H1 (cell line): Measurements from ENCODE around the gene SLC5A12. TPM values are rescaled to one million over a fixed set of nuclear protein-coding genes. Genes with fewer than 3 reads are reported as not detected.

Source experiments
- CTCF ChIA-PET: fragments of 300-600 bp; sonication (Branson Sonifier 250); formaldehyde crosslinking; loops from one replicate; lab custom pipeline; 2021; ENCODE audit not compliant: partially characterized antibody; lab: Charles Lee
- POLR2A ChIA-PET: fragments of 300-600 bp; sonication (Branson Sonifier 250); formaldehyde crosslinking; loops from one replicate; lab custom pipeline; 2021; ENCODE audit warnings: inconsistent platforms; ENCODE audit not compliant: partially characterized antibody; lab: Charles Lee
- DNase-seq, 2 experiments: peaks; one replicate each; pipeline versions ENCODE4 v3.0.0 to v3.0.0-alpha.2; 2010 to 2022; ENCODE audit warnings: low spot score in 2 of 2, low read depth in 1 of 2, mixed read lengths in 1 of 2
- FAIRE-seq: peaks from 2 replicates; lab custom pipeline; 2011; peaks lifted over from hg19 to GRCh38; lab: Jason Lieb, UNC
- H2AFZ ChIP-seq: 2 replicates; pipeline ENCODE4 v1.8.1; 2012; ENCODE audit warnings: low read length, inconsistent platforms
- H2AK5ac ChIP-seq: 2 replicates; pipeline ENCODE4 v1.6.1; 2013; ENCODE audit warnings: low read depth, low read length
- H2BK120ac ChIP-seq: replicated peaks from 2 replicates; pipeline ENCODE3; 2013; ENCODE audit warnings: low read depth, low read length, inconsistent platforms
- H2BK12ac ChIP-seq: 2 replicates; pipeline ENCODE4 v1.6.1; 2013; ENCODE audit warnings: low read depth, low read length
- H2BK15ac ChIP-seq: 2 replicates; pipeline ENCODE4 v1.6.1; 2013; ENCODE audit warnings: low read length
- H2BK20ac ChIP-seq: 2 replicates; pipeline ENCODE4 v1.6.1; 2013; ENCODE audit warnings: low read length
- H2BK5ac ChIP-seq: 2 replicates; pipeline ENCODE4 v1.6.1; 2013; ENCODE audit warnings: low read depth, low read length
- H3K14ac ChIP-seq: 2 replicates; pipeline ENCODE4 v1.6.1; 2013; ENCODE audit warnings: inconsistent platforms; ENCODE audit not compliant: insufficient read length
- H3K18ac ChIP-seq: 2 replicates; pipeline ENCODE4 v1.6.1; 2013; ENCODE audit warnings: low read length; ENCODE audit errors: extremely low read depth
- H3K23ac ChIP-seq: 2 replicates; pipeline ENCODE4 v1.6.1; 2013; ENCODE audit warnings: inconsistent platforms; ENCODE audit not compliant: insufficient read length
- H3K23me2 ChIP-seq: 2 replicates; pipeline ENCODE4 v1.6.1; 2013; ENCODE audit warnings: low read depth, low read length
- H3K27ac ChIP-seq: 2 replicates; pipeline ENCODE4 v1.6.1; 2011; ENCODE audit warnings: low read depth, low read length, inconsistent platforms
- H3K27me3 ChIP-seq, 4 experiments: replicated peaks in 1 of 4; 1 replicate in 1 of 4; 2 replicates in 3 of 4; pipeline versions ENCODE4 v1.6.1 to v1.8.1; 2011 to 2013; ENCODE audit warnings: low read length in 3 of 4, mild to moderate bottlenecking in 3 of 4, inconsistent platforms in 2 of 4, mixed read lengths in 2 of 4, moderate library complexity in 1 of 4; ENCODE audit not compliant: control insufficient read depth in 3 of 4, insufficient read depth in 3 of 4; ENCODE audit errors: extremely low read depth in 1 of 4
- H3K36me3 ChIP-seq, 4 experiments: 2 replicates each; pipeline versions ENCODE4 v1.6.1 to v1.8.1; 2011 to 2013; ENCODE audit warnings: mild to moderate bottlenecking in 4 of 4, low read length in 3 of 4, moderate library complexity in 2 of 4, control low read depth in 1 of 4, inconsistent platforms in 1 of 4; ENCODE audit not compliant: insufficient read depth in 4 of 4, control insufficient read depth in 2 of 4
- H3K4ac ChIP-seq: replicated peaks from 2 replicates; pipeline ENCODE3; 2013; ENCODE audit warnings: low read length, low read depth, mixed read lengths, inconsistent platforms; ENCODE audit not compliant: insufficient read length
- H3K4me1 ChIP-seq, 4 experiments: replicated peaks in 1 of 4; 1 replicate in 1 of 4; 2 replicates in 3 of 4; pipeline versions ENCODE4 v1.6.1 to v1.8.1; 2011 to 2013; ENCODE audit warnings: low read length in 3 of 4, inconsistent platforms in 2 of 4, mixed read lengths in 1 of 4; ENCODE audit not compliant: insufficient read depth in 4 of 4, control insufficient read depth in 3 of 4
- H3K4me2 ChIP-seq, 2 experiments: 2 replicates each; pipeline versions ENCODE4 v1.6.1 to v1.8.1; 2011 to 2013; ENCODE audit warnings: low read depth in 2 of 2, low read length in 2 of 2, control low read depth in 1 of 2, inconsistent platforms in 1 of 2, mild to moderate bottlenecking in 1 of 2; ENCODE audit not compliant: insufficient read depth in 1 of 2
- H3K4me3 ChIP-seq, 4 experiments: fragments of 200-600, 300-600 bp in 1 of 4; sonication (generic), shearing (Covaris generic), sonication (Bioruptor Twin) in 1 of 4; 2 replicates each; pipeline versions ENCODE4 v1.5.1 to v1.8.1; 2011 to 2016; ENCODE audit warnings: low read length in 4 of 4, low read depth in 3 of 4, control low read depth in 2 of 4, inconsistent platforms in 2 of 4, mild to moderate bottlenecking in 2 of 4, mixed read lengths in 1 of 4, moderate library complexity in 1 of 4; ENCODE audit not compliant: insufficient read depth in 2 of 4; ENCODE audit errors: extremely low read depth in 1 of 4
- H3K56ac ChIP-seq: replicated peaks from 2 replicates; pipeline ENCODE3; 2013; ENCODE audit warnings: low read depth, mild to moderate bottlenecking, mixed read lengths, low read length, inconsistent platforms; ENCODE audit not compliant: insufficient read length
- H3K79me1 ChIP-seq: 2 replicates; pipeline ENCODE4 v1.6.1; 2013; ENCODE audit warnings: low read depth, low read length, control low read depth
- H3K79me2 ChIP-seq, 2 experiments: 2 replicates each; pipeline versions ENCODE4 v1.6.1 to v1.8.1; 2012 to 2013; ENCODE audit warnings: low read length in 2 of 2, mild to moderate bottlenecking in 2 of 2, inconsistent platforms in 1 of 2; ENCODE audit not compliant: insufficient read depth in 2 of 2, control insufficient read depth in 1 of 2
- H3K9ac ChIP-seq, 4 experiments: replicated peaks in 1 of 4; 1 replicate in 1 of 4; 2 replicates in 3 of 4; pipeline versions ENCODE4 v1.6.1 to v1.8.1; 2011 to 2013; ENCODE audit warnings: low read depth in 3 of 4, low read length in 3 of 4, control low read depth in 2 of 4, mild to moderate bottlenecking in 2 of 4, moderate library complexity in 2 of 4, inconsistent platforms in 1 of 4; ENCODE audit errors: extremely low read depth in 1 of 4
- H3K9me3 ChIP-seq, 2 experiments: 2 replicates each; pipeline versions ENCODE4 v1.6.1 to v1.8.1; 2012 to 2013; ENCODE audit warnings: mild to moderate bottlenecking in 2 of 2, moderate library complexity in 2 of 2, control low read depth in 1 of 2, inconsistent platforms in 1 of 2, low read depth in 1 of 2, low read length in 1 of 2, mixed read lengths in 1 of 2; ENCODE audit not compliant: insufficient read depth in 2 of 2
- H4K20me1 ChIP-seq, 2 experiments: replicated peaks in 1 of 2; 2 replicates each; pipeline versions ENCODE3 to v1.8.1; 2011 to 2013; ENCODE audit warnings: inconsistent platforms in 2 of 2, low read length in 2 of 2, mild to moderate bottlenecking in 1 of 2; ENCODE audit not compliant: insufficient read depth in 2 of 2, control insufficient read depth in 1 of 2
- H4K5ac ChIP-seq: 2 replicates; pipeline ENCODE4 v1.6.1; 2013; ENCODE audit warnings: low read length, low read depth, mixed read lengths, inconsistent platforms; ENCODE audit not compliant: insufficient read length
- H4K8ac ChIP-seq: 2 replicates; pipeline ENCODE4 v1.8.0; 2013; ENCODE audit warnings: mild to moderate bottlenecking, moderate library complexity, low read length, inconsistent platforms; ENCODE audit not compliant: insufficient read depth; ENCODE audit errors: extremely low read depth
- H4K91ac ChIP-seq: replicated peaks from 2 replicates; pipeline ENCODE3; 2013; ENCODE audit warnings: low read length, mixed read lengths, inconsistent platforms; ENCODE audit not compliant: insufficient read length
- ATF2 ChIP-seq: IDR thresholded peaks from 2 replicates; pipeline ENCODE4 v1.6.1; 2012; ENCODE audit warnings: low read length, inconsistent platforms
- BCL11A ChIP-seq, 2 experiments: IDR thresholded peaks; one replicate each; pipeline ENCODE4 v1.6.1; 2011; ENCODE audit warnings: low read depth in 2 of 2, low read length in 2 of 2, mild to moderate bottlenecking in 2 of 2
- CBX8 ChIP-seq: fragments of 300-800, 300-1000 bp; sonication (generic); IDR thresholded peaks from 2 replicates; pipeline ENCODE4 v1.7.1; 2016; ENCODE audit warnings: low read depth, low read length, borderline replicate concordance
- EP300 ChIP-seq, 2 experiments: IDR thresholded peaks; 1 replicate in 1 of 2; 2 replicates in 1 of 2; pipeline ENCODE4 v1.6.1; 2011 to 2012; ENCODE audit warnings: low read depth in 2 of 2, low read length in 2 of 2, mild to moderate bottlenecking in 2 of 2, borderline replicate concordance in 1 of 2, inconsistent platforms in 1 of 2, moderate library complexity in 1 of 2
- EZH2 ChIP-seq: fragments of 200-600 bp; sonication (generic); IDR thresholded peaks from 2 replicates; pipeline ENCODE4 v1.7.1; 2012; ENCODE audit warnings: low read depth, mild to moderate bottlenecking, moderate library complexity, low read length, inconsistent platforms; ENCODE audit not compliant: severe bottlenecking
- HDAC2 ChIP-seq, 2 experiments: fragments of 300-600 bp in 1 of 2; sonication (generic) in 1 of 2; IDR thresholded peaks; 2 replicates each; pipeline ENCODE4 v1.6.1; 2011 to 2012; ENCODE audit warnings: low read depth in 2 of 2, low read length in 2 of 2, mild to moderate bottlenecking in 2 of 2, moderate library complexity in 2 of 2, borderline replicate concordance in 1 of 2, inconsistent platforms in 1 of 2
- KDM1A ChIP-seq: fragments of 200-600, 300-600 bp; sonication (generic); IDR thresholded peaks from 2 replicates; pipeline ENCODE4 v1.7.1; 2016; ENCODE audit warnings: mild to moderate bottlenecking, low read length, borderline replicate concordance
- PHF8 ChIP-seq: fragments of 200-600 bp; sonication (generic); conservative IDR thresholded peaks from 2 replicates; pipeline ENCODE4 v1.7.1; 2012; ENCODE audit warnings: low read depth, mild to moderate bottlenecking, inconsistent platforms, low read length, moderate library complexity
- SIN3A ChIP-seq, 2 experiments: IDR thresholded peaks in 1 of 2; conservative IDR thresholded peaks in 1 of 2; 2 replicates each; pipeline ENCODE4 v1.6.1; 2011 to 2012; ENCODE audit warnings: low read length in 2 of 2, improper control_type of control experiment in 1 of 2, low read depth in 1 of 2, mild to moderate bottlenecking in 1 of 2
- SP1 ChIP-seq: IDR thresholded peaks from 2 replicates; pipeline ENCODE4 v1.6.1; 2011; ENCODE audit warnings: low read depth, low read length
- SP4 ChIP-seq: IDR thresholded peaks from 2 replicates; pipeline ENCODE4 v1.6.1; 2012; ENCODE audit warnings: low read length, inconsistent platforms
- TAF7 ChIP-seq: optimal IDR thresholded peaks from 2 replicates; pipeline ENCODE3; 2011; ENCODE audit warnings: low read depth, mild to moderate bottlenecking, inconsistent platforms, low read length, moderate library complexity, borderline replicate concordance
- polyA plus RNA-seq, 7 experiments: library from polyadenylated mRNA; depleted of rRNA in 3 of 7; stranded (reverse) in 5 of 7; unstranded in 2 of 7; fragments of >200 nt in 5 of 7; fragments of 200-250 nt in 2 of 7; gene quantifications; 1 replicate in 5 of 7; 2 replicates in 1 of 7; 4 replicates in 1 of 7; pipeline versions ENCODE4 v1.2.1 to v1.2.3, GENCODE V29; 2011 to 2013; ENCODE audit warnings: missing spikeins in 2 of 7, mixed read lengths in 2 of 7
- total RNA-seq: library from RNA; stranded (reverse); fragmentation: NEBNext Ultra II Directional; extraction: Animal tissue kit (Norgen Biotek cat#: 25700); gene quantifications from 2 replicates; pipeline ENCODE4 v1.2.1, GENCODE V29; 2021

Gene SLC5A12
- total and polyA plus RNA-seq, 2 of the 8 experiments (the other 6 are each of a cell fraction or from before 2014, with no cell fraction given), result 1.3 to 1.4 TPM

GRCh38 chr11:26769027-26769426, 47.2 kb upstream of the SLC5A12 start:
- POLR2A ChIA-PET, result no interaction called here
- FAIRE-seq (no peak), DNase-seq (no peak)
- Histone ChIP-seq H3K4me2 (peak overlapping the region in 1 of 2 experiments; percentile 40; a peak in 1 of 4 replicates), H2AK5ac (no peak overlapping the region), H3K23ac (no peak overlapping the region), H3K79me2 (no peaks in the 10 kb centered on the region), H2BK12ac (no peak overlapping the region), H3K4me3 (no peak overlapping the region; a peak in 1 of 8 replicates), H3K56ac (no peak overlapping the region), H3K79me1 (no peaks in the 10 kb centered on the region), H3K27ac (no peak overlapping the region), H4K91ac (no peak overlapping the region), H3K4ac (no peak overlapping the region), H3K18ac (no peak overlapping the region), H4K20me1 (no peaks in the 10 kb centered on the region), H3K27me3 (no peaks in the 10 kb centered on the region), H2BK15ac (no peak overlapping the region), H2BK120ac (no peak overlapping the region), H4K5ac (no peak overlapping the region), H4K8ac (no peak overlapping the region), H3K36me3 (no peaks in the 10 kb centered on the region), H3K9ac (no peak overlapping the region), H2AFZ (no peak overlapping the region), H3K14ac (no peak overlapping the region), H3K23me2 (no peaks in the 10 kb centered on the region), H2BK20ac (no peak overlapping the region), H3K4me1 (peaks cover 0 to 4% (median 2%) of the 10 kb centered on the region in 4 experiments; a peak in 4 of 7 replicates), H2BK5ac (no peak overlapping the region), H3K9me3 (no peaks in the 10 kb centered on the region)
- CTCF ChIA-PET, result interaction anchor here (0.6 to 1.4 kb wide), 4 partner anchors 8 to 389 kb away, joined by 3 to 4 read pairs (median 3); no protein-coding TSS in a partner anchor
- TF ChIP-seq EP300 (IDR thresholded peaks at IDR 0.05; ENCODE audit: borderline replicate concordance in 1 of 2, low read depth in 2 of 2, low read length in 2 of 2) (no peak), ATF2 (no peak), CBX8 (no peak), TAF7 (no peak), SP1 (no peak), EZH2 (no peak), PHF8 (no peak), SP4 (no peak), HDAC2 (IDR thresholded peaks at IDR 0.05; ENCODE audit: borderline replicate concordance in 1 of 2, low read depth in 2 of 2, low read length in 2 of 2) (no peak), BCL11A (IDR thresholded peaks at IDR 0.05; ENCODE audit: low read depth in 2 of 2, low read length in 2 of 2) (no peak), SIN3A (conservative IDR thresholded peaks at IDR 0.05 in 1 of 2, IDR thresholded peaks at IDR 0.05 in 1 of 2; ENCODE audit: low read depth in 1 of 2, low read length in 2 of 2) (no peak), KDM1A (no peak)
